Midbrain (tissue), 1 donor: Measurements from ENCODE around the gene S100P.

Experiments
- DNase-seq: peaks from one replicate; lab custom pipeline; 2025; lab: John Stamatoyannopoulos, UW

Gene S100P

DNA sequence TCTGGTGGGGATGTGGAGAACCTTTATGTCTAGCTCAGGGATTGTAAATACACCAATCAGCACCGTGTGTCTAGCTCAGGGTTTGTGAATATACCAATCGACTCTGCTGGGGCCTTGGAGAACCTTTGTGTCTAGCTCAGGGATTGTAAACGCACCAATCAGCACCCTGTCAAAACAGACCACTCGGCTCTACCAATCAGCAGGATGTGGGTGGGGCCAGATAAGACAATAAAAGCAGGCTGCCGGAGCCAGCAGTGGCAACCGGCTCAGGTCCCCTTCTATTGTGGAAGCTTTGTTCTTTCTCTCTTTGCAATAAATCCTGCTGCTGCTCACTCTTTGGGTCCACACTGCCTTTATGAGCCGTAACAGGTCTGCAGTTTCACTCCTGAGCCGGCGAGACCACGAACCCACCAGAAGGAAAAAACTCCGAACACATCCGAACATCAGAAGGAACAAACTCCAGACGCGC is 20.5 kb upstream of the S100P start:
- DNase-seq = peak; percentile 33

DNA sequence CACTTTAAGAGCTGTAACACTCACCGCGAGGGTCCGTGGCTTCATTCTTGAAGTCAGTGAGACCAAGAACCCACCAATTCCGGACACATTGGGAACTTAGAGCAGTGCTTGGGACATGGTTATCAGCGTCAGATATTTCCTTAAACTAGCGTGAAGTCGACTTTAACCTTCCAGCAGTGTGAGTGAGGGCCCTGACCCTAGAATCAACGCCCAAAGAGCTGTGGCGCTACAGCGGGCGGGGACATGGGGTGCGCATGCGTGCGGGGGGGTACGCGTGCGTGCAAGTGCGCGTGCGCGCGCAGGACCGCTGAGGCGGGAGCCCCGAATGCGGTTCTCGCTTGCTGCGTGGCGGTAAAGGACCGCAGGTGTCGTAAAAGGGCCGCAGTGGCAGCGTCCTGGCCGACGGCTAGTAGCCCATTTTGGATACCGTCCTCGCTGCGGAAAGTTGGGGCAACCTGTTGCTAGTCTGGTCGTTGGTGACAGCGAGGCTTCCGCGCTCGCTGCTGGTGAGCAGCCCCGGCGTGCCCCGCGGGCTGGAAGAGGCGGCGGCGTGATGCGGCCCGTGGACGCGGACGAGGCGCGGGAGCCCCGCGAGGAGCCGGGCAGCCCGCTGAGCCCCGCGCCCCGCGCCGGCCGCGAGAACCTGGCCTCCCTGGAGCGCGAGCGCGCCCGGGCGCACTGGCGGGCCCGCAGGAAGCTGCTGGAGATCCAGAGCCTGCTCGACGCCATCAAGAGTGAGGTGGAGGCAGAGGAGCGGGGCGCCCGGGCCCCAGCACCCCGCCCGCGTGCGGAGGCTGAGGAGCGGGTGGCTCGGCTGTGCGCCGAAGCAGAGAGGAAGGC is 19.8 kb upstream of the S100P start:
- peak; percentile 96 for DNase-seq

DNA sequence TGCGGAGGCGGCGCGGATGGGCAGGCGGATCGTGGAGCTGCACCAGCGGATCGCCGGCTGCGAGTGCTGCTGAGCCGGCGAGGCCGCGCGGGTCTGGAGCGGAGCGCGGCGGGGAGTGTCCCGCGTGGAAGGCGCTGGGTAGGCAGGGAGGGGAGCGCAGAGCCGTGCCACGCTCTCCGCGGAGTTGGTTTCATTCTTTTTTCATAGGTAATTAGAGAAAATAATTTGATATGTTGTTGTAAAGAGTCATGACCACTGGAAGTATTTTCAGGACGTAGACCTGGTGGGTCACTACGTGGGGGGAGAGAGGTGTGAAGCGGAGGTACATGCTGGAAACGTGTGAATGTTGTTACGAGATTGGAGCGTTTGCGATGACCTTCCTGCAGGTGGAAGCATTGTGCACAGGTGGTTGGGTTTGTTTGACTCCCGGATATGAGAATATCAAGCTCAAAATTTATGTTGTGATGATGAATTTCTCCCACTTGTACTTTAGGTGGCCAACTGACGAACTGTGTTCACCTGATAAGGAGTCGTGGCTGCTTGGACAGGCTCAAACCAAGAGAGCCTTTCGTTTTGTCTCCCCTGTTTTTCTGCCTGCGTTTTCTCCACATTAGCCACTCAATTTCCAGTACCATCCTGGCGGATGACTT is 19.1 kb upstream of the S100P start:
- no peak for DNase-seq

DNA sequence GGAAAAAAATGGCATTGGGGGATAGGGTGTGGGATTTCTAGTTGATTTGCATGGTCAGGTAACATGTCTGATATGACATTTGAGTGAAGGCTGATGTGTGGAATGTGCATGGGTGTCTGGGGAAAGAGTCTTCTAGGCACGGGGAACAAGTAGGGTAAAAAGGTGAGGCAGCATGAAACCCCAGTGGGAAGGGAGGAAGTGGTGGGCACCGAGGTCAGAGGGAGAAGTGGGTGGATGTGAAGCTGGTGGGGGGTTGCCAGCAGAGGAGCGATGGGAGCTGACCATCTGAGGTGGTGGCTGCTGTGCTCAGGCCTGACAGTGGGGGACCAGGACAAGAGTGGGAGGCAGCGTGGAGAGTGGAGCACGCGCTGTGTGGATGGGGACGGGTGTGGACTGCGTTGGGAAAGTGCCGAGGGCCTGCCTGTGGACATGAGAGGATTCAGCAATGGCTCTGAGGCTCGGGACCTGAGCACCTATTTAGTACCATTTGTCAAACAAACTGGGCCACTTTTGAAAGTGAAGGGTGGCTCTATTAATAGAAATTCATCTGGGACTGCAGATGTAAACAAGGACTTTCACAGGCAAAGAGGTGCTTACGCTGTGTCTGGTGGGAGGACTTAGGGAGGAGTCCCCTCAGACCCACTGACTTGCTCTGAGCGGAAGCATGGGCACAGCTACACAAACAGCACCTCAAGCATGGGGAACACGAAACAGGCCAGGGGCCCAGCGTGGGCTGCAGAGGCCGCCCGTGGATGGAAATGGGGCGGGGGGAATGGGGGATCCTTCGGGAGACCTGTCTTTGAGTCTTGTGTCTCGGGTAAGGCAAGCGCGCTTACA is 16.7 kb upstream of the S100P start:
- DNase-seq = no peak

DNA sequence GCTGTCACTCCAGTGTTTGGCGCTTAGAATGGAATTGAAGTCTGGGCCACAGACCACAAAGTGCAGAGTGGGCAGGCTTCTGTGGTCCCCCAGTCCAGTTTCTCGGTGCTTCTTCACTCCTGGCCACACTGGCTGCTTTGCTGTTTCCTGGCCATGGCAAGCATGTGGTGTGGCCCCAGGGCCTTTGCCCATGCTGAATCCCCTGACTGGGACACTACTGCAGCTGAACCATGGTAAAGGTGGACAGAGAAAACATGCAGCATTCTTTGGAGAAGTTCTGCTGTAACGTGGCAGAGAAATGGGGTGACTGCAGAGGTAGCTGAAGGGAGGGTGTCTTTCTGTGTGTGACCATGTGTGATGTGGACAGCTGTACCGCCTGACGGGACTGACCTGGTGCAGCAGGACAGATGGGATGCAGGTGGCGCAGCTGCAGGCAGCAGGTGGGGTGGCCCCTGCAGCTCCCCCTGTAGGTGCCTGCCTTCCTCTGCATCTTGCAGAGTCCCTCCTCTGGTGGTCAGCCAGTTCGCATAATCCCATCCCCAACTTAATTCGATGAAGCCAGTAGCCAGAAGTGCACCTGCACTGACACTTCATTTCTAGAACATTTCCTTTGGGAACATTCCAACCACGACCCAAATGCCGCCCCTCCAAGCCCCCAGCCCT is 13.2 kb upstream of the S100P start:
- DNase-seq = no peak

DNA sequence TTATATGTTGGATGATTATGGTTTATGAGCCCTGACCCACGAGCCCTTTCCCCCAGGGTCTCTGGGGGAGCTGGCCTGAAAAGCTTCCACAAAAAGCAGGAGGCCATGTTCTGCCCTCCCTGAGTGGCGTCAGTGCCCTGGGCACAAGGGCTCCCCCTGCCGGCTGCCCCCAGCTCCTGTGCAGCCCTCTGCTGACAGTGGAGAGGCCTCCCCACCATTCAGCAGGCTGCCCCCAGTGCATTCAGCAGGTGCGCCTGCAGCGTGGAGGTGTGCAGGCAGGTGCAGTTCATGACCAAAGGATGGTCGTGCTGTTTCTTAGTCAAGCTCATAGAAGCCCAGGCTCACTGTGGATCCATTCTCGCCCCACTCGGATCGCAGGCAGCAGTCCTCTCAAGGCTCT is 12.5 kb upstream of the S100P start:
- DNase-seq = no peak

DNA sequence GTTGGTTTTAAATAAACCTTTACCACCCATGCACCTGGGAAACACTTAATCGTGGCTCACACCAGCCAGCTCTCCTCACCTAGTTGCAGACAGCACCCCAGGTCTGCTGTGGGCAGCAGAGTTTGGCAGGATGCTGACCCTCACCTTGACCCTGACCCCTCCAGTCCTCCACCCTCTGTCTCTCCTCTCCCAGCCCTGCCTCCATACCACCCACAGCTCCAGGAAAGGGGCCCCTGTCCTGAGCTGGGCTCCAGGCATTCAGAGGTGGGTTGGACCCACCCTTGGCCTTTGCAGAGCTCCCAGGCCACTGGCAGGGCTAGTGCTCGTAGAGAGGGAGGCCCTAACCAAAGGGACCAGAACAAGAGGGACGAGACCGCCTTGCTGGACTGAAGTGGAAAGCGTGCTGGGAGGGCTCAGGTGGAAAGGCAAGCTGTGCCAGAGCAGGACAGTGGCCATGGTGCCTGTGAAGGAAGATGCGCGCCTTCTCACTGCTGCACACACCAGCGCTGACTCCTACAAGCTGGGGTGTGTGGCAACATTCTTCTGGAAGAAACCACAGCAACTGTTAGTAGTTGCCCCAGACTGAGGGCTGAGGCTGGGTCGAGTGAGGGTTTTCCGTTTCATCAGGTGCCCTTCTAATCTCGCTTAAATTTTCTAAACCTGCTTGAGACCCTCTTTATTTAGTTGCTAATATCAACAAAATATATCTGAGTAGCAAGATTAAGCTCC is 10.7 kb upstream of the S100P start:
- no peak for DNase-seq

DNA sequence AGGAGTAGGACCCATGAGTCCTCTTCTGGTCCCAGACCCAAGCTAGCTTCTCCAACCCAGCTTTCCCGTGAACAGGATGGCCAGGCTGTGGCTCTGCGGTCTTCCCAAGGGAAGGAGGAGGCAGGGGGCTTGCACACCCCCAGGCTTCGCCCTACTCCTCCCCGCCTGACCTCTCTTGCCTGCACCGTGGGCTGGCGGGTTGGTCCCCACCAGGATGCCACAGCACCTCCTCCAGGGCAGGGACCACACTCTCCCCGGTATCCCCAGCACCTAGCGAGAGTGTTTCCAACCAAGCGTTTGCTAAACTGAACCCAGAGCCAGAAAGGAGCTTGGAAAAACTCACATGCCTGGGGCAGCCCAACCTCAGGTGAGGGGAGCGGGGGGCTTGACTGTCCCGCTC is 9.0 kb upstream of the S100P start:
- DNase-seq = no peak

DNA sequence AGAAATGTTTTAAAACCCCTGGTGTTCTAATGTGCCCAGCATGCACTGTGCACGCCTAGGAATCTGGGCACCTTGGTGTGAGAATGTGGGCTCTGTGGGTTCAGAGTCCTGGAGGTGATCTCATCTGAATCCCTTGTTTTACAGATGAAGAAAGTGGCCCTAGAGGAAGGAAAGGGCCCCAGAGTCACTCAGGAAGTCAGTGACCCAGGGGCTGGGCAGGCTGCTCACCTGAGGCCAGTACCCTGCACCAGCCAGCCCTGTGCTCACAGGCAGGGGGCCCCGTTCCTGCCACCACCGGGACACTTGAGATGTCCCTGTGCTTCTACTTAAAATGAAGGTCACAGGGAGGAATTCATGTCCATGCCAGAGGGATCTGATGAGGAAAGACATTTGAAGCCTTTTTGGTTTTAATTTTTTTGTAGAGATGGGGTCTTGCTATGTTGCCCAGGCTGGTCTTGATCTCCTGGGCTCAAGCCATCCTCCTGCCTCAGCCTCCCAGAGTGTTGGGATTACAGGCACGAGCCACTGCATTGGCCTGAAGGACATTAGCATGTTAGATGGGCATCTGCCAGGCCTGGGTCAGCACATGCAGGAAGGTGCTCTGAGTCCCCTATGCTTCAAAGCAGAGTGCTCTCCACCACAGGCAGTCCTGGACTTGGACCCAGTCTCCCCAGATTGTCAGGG is 7.4 kb upstream of the S100P start:
- no peak for DNase-seq

DNA sequence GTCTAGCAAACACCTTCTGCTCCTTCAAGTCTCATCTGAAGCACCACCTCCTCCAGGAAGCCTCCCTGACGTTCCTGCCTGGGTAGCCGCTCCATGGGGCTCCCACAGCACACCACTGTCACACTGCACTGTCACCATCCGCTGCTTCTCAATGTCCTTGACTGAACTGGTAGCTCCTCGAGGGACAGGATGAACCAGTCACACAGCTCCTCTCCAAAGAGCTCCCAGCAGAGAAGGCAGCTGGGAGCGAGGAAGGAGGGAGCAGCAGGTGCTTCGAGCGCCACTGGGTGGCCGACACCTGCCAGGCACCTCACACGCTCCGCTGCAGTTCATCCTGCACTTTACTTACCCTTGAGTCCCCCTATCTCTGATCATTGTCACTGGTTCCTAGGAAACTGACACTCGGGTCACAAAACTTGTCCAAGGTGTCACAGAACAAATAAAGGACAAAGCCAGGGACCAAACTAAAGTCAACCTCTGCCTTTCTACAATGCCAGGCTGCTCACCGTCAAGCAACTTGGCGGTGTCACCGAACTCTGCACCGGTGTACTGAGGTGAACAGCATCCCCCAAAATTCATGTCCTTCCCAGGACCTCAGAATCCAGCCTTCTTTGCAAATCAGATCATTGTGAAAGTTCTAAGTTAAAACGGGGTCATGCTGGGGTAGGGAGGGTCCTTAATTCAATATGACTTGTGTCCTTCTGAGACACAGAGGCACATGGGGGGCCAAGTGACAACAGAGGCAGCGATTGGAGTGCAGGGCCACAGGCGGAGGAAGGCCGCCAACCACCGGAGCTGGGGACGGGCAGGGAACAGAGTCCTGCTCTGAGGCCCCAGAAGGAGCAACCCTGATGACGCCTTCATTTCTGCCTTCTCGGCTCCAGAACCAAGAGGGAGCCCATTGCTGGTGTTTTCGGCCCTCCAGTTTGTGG is 5.5 kb upstream of the S100P start:
- DNase-seq = no peak

DNA sequence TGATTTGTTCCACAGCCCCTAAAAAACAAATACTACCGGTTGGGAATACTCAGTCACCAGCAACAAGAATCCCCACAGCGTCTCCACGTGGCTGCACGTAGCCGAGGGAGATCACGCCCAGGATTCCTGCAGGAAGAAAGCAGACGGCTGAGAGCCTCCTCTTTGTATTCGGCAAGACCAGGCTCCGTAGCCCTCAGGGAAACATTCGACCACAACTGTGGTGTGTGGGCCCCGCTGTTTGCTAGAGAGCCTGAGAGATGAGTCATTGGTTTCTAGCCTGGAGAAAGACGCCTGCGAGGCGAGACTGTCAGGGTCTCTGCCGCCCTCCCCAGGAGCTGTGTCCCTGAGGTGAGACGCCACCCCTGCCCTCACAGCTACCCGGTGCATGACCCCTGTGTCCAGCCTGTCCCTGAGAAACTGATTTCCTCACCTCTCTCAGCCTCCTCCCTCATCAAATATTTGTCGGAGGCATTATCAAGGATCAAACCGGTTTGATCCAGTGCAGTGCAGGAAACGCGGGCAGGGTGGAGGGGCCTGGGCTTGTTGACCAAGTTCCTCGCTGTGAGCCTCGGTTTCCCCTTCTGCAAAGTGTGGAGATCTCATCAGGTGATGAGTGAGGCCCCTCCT is 4.7 kb upstream of the S100P start:
- DNase-seq = no peak

DNA sequence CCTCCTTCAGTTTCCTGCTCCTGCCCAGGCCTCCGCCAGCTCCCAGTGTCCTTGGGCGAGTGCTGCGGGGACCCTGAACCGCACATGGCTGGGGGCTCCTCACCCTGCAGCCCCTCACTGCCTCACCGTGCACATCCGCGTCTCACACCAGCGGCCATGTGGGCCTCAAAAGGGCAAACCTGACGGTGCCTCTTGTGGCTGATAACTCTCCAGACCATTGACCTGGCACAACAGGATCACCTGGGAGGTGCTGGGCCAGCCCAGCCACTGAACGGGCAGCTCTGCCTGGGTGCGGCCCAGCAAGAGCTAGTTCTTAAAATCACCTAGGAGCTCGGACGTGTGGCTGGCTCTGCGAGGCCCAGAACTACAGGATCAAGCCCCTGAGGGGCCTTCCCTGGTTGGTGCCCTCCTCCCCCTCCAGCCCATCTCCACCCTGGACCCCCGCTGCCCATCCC is 4.1 kb upstream of the S100P start:
- DNase-seq = no peak

DNA sequence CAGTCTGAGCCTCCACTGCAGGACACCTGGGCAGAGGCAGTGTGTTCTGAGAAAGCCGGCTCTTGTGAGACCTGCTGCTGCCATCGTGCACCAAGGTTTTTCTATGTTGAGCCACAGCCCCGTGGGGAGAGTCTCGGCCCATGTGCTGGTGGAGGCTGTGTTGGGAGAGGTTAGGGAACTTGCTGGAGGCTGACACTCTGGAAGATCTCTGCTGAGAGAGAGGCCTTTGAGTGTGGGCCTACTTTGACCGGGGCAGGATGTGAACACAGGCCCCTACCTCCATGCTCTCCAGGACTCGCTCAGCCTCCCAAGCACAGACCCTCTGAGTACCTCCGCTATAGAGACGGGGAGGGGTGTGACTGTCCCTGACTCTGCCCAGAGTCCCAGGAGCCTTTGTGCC is 1.3 kb upstream of the S100P start:
- no peak for DNase-seq

DNA sequence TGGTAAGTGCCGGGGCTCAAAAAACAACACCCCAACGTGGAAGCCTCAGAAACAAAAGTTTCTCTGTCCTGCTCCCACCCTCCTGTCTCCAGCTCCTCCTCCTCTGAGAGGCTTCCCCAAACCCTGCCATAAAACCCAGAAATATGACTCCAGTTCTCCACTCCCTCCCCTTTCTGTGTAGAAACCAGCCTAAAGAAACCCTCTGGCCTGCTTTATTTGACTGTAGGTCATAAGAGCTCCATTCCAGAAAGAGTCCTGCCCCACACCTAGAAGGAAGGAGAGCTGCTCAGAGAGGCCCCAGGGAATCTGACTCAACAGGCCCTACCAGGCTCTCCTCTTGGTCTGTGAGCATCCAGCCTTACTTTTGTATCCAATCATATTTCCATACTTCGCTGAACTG is 872 bp upstream of the S100P start:
- no peak for DNase-seq

DNA sequence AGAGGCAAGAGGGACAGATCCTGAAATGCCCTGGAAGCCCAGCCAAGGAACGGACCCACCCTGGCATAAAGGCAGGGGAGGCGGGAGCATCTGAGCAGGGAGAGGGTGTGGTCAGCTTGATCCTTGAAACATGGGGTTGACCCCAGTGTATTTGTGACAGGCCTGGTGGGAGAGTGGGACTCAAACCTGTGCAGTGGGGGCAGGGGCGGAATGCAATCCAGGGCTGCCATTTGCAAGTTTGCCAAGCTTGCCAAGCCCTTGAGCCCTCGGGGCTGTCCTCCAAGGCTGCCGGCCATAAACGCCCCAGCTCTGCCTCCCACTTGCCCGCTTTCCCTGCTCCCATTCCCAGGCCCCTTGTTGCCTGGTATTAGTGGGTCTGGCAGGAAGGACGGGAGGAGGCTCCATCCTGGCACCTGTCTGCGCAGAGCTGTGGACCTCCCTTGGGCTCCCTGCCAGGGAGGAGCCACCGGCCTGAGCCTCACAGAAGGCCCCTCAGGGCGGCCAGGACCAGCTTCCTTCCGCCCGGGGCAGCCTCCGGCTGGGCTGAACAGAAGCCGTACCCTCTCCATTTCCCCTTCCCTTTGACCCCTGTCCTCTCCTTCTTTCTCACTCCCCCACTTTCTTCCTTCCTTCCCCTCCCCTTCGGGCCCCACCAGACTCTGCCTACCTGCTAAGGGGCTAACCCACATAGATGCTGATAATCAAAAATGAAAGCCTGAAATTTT is 661 bp downstream of the S100P start:
- DNase-seq = no peak

DNA sequence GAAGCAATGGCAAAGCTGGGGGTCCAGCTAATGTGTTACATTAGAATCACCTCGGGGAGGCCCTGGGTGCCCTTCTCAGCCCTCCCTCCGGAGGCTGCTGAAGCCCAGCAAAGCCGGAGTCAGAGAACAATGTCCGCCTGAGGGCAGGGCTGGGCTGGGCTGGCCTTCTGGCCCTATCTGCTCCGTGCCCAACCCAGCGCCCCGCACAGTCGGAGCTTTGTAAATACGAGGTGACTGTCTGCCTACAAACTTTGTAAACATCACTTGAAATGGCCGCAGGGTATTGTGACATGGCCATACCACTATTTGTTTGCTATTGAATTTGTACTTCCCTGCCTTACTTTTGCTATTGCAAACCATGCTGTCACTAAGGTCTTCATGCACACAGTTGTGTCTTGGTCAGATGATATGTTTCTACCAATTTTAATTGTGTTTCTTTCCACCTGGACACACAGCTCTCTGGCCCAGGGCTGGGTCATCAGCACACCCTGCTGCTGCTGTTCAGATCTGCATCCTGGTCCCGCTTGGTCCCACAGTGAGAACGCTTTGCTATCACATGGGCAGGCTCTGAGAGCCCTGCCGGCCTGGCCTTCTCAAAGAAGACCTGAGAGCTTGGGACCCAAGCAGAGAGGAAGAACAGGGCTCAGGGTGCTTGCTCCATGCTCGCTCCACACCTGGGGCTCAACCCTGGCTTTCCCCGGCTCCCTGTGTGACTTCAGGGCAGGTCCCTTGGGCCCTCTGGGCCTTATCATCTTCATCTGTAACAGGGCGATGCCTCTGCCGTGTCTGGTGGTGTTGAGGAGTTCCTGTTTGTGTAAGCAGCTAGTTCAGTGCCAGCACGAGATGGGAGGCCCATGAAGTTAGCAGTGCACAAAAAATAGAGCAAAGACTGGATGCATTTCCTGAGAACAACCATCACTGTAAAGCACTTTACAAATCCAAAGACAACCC is 2.3 kb downstream of the S100P start:
- no peak for DNase-seq

DNA sequence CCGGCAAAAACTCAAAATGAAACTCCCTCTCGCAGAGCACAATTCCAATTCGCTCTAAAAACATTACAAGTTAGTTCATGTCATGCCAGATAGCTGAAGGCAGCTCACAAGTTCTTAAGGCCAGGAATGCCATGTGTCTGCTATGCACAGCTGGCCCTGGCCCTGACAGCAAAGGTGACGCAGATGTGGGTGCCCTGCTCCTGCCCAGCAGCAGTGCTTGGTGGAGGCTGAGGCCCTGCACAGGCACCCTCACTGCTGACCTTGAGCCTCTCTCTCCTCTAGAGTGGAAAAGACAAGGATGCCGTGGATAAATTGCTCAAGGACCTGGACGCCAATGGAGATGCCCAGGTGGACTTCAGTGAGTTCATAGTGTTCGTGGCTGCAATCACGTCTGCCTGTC is 2.9 kb downstream of the S100P start:
- no peak for DNase-seq
